K562 (cell line): ENCODE results near the gene DGCR2. TPM values are rescaled to one million over a fixed set of nuclear protein-coding genes. Genes with fewer than 3 reads are reported as not detected.

Experiments
- CREB1 ChIP-seq, 2 experiments: sonication (generic) in 1 of 2; formaldehyde crosslinking in 1 of 2; IDR thresholded peaks; 2 replicates each; pipeline versions ENCODE4 v1.6.1 to v1.8.0; 2012 to 2022; ENCODE audit warnings: inconsistent platforms in 1 of 2, mild to moderate bottlenecking in 1 of 2, missing genetic modification reagents in 1 of 2, moderate library complexity in 1 of 2
- FUS ChIP-seq: fragments of 200-400 bp; formaldehyde crosslinking; optimal IDR thresholded peaks from 2 replicates; pipeline ENCODE3; 2017; ENCODE audit warnings: low read depth, low read length
- HIVEP1 ChIP-seq: fragments of 250-450 bp; sonication (Bioruptor Pico); IDR thresholded peaks from 2 replicates; pipeline ENCODE4 v1.4.0; 2020; ENCODE audit warnings: mild to moderate bottlenecking
- HNRNPLL ChIP-seq: fragments of 200-400 bp; formaldehyde crosslinking; IDR thresholded peaks from 2 replicates; pipeline ENCODE4 v1.6.1; 2017; ENCODE audit warnings: low read length, low read depth, mild to moderate bottlenecking; ENCODE audit not compliant: poor library complexity, severe bottlenecking
- KLF6 ChIP-seq: fragments of 250-450 bp; sonication (Bioruptor Pico); IDR thresholded peaks from 2 replicates; pipeline ENCODE4 v1.4.0; 2020; ENCODE audit warnings: mild to moderate bottlenecking, moderate library complexity, borderline replicate concordance
- TAL1 ChIP-seq: fragments of 450-650 bp; IDR thresholded peaks from 2 replicates; pipeline ENCODE4 v1.6.1; 2016; ENCODE audit warnings: mild to moderate bottlenecking
- ZNF140 ChIP-seq: fragments of 250-450 bp; sonication (Bioruptor Pico); IDR thresholded peaks from 2 replicates; pipeline ENCODE4 v1.8.0; 2021; ENCODE audit warnings: moderate library complexity, mild to moderate bottlenecking, inconsistent platforms
- ZNF354B ChIP-seq: fragments of 250-450 bp; sonication (Bioruptor Pico); IDR thresholded peaks from 2 replicates; pipeline ENCODE4 v1.4.0; 2020
- ZSCAN32 ChIP-seq: fragments of 450-650 bp; formaldehyde crosslinking; IDR thresholded peaks from 2 replicates; pipeline ENCODE4 v1.4.0; 2020; ENCODE audit warnings: mild to moderate bottlenecking, moderate library complexity
- polyA plus RNA-seq, 8 experiments: library from polyadenylated mRNA; depleted of rRNA in 4 of 8; stranded (reverse) in 5 of 8; unstranded in 3 of 8; fragments of >200 nt; fragmentation: Nextera tagmentation in 2 of 8; fragmentation: Illumina TruSeq in 1 of 8; extraction: Ambion mirVana in 2 of 8; extraction: Trizol in 1 of 8; gene quantifications; 2 replicates each; pipeline versions ENCODE4 v1.2.1 to v1.2.3, GENCODE V29; 2011 to 2014; ENCODE audit warnings: inconsistent platforms in 1 of 8, missing spikeins in 1 of 8
- total RNA-seq, 7 experiments: library from RNA; depleted of rRNA in 6 of 7; stranded (reverse); fragments of >200 nt in 6 of 7; fragmentation: Illumina TruSeq in 2 of 7; extraction: Trizol in 2 of 7; gene quantifications; 2 replicates each; pipeline versions ENCODE4 v1.2.1 to v1.2.3, GENCODE V29; 2011 to 2021; ENCODE audit warnings: low replicate concordance in 1 of 7
- TF ChIP-seq, protein P1 (sequence below), 2 experiments: fragments of 450-650 bp in 1 of 2; sonication (generic) in 1 of 2; formaldehyde crosslinking in 1 of 2; IDR thresholded peaks in 1 of 2; conservative IDR thresholded peaks in 1 of 2; 2 replicates each; pipeline versions ENCODE4 v1.6.1 to v1.8.1; 2016 to 2023; ENCODE audit warnings: mild to moderate bottlenecking in 2 of 2, moderate library complexity in 2 of 2, inconsistent platforms in 1 of 2, missing genetic modification reagents in 1 of 2

Gene DGCR2
- total and polyA plus RNA-seq, 9 of the 15 experiments (the other 6 are each of a cell fraction or from before 2014, with no cell fraction given) = 0.69 to 101 (median 56.4) TPM

DNA sequence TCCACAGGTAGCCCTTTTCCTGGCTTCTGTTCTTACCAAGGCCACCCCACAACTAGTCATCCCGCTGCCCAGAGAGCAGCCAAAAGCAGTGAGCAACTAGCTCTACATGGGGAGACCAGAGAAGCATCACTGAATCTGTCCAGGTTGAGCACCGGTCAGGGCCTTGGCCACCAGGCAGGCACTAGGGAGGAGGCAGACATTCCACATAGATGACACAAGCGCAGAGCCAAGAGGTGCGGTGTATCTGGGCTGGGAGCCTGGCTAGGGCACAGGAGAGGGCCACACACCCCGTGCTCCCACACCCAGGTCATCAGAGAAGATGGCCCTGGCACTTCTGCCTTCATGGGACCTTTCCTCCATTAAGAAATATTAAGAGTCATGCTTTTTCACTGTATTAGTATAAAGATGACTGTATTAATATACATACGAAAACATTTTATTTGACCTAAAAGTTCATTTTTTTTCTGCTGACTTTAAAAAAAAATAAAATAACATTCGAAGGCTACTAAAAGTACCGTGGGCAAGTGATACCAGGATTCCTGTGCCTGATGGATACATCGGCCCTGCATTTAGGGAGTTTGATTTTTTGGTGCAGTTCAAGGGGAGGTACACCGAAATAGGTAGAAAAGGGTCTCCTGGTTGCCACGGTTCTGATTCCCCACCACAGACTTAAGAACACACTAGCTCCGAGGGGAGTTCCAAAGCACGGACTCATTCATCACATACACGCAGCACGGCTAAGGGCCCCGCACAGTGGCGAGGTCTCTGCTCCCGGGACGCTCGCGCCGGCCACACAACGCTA lies 1.2 kb downstream of the DGCR2 start (continued):
- TF ChIP-seq HIVEP1 (no peak), CREB1 (IDR thresholded peaks at IDR 0.05) (no peak), CREB1 (CRISPR knock-in tag; IDR thresholded peaks at IDR 0.05) (no peak), HNRNPLL (no peak), TAL1 (no peak), KLF6 (CRISPR knock-in tag) (no peak), FUS (no peak), ZNF140 (CRISPR knock-in tag) (no peak), ZNF354B (CRISPR knock-in tag) (no peak), ZSCAN32 (CRISPR knock-in tag) (no peak)
- TF ChIP-seq, protein P1, sequence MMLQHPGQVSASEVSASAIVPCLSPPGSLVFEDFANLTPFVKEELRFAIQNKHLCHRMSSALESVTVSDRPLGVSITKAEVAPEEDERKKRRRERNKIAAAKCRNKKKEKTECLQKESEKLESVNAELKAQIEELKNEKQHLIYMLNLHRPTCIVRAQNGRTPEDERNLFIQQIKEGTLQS (IDR thresholded peaks at IDR 0.05) = peak; percentile 73
- TF ChIP-seq, protein P1 (CRISPR knock-in tag; conservative IDR thresholded peaks at IDR 0.05) = no peak
